PC-3 (cell line): ENCODE measurements around the gene WFS1.

ENCODE experiments used
- CTCF ChIP-seq: fragments of 300-600 bp; sonication (generic); conservative IDR thresholded peaks from 2 replicates; pipeline ENCODE4 v1.5.1; 2017; ENCODE audit warnings: antibody characterized with exemption, low read depth, mild to moderate bottlenecking, low read length
- EZH2 ChIP-seq: fragments of 300-600 bp; sonication (generic); IDR thresholded peaks from one replicate; pipeline ENCODE4 v1.6.1; 2017; ENCODE audit warnings: antibody characterized with exemption, mild to moderate bottlenecking, low read length; ENCODE audit not compliant: unreplicated experiment
- EZH2phosphoT487 ChIP-seq: fragments of 300-600 bp; sonication (generic); IDR thresholded peaks from 2 replicates; pipeline ENCODE4 v1.6.1; 2018; ENCODE audit warnings: mild to moderate bottlenecking, antibody characterized with exemption, low read length, borderline replicate concordance

GRCh38 chr4:6262176-6262575 is 7.5 kb upstream of the WFS1 start:
- TF ChIP-seq CTCF (no peak), EZH2 (no peak), EZH2phosphoT487 (no peak)
